Activated naive CD4-positive, alpha-beta T cell treated with anti-CD3 and anti-CD28 coated beads for 36 hours (primary cell): ENCODE measurements around the gene ALS2. TPM values are rescaled to one million over a fixed set of nuclear protein-coding genes. Genes with fewer than 3 reads are reported as not detected.
"Not testable (repeated sequence)": the region's sequence is repeated elsewhere in the genome, so short reads cannot be mapped to it uniquely, and the experiment has no call there.

ENCODE experiments used
- CTCF ChIA-PET: fragments of 350-600 bp; sonication (Branson Sonifier 250); formaldehyde crosslinking; loops from one replicate; lab custom pipeline; 2021; ENCODE audit warnings: antibody characterized with exemption; lab: Charles Lee
- DNase-seq: peaks from one replicate; pipeline ENCODE4 v3.0.0-alpha.2; 2020
- H3K27ac Mint-ChIP-seq: one replicate; pipeline ENCODE4 v1.8.0; 2021; ENCODE audit warnings: mild to moderate bottlenecking, mixed read lengths
- H3K27me3 Mint-ChIP-seq: one replicate; pipeline ENCODE4 v1.8.0; 2021; ENCODE audit warnings: low read depth, mixed read lengths
- H3K36me3 Mint-ChIP-seq: one replicate; pipeline ENCODE4 v1.8.0; 2021; ENCODE audit warnings: low read depth, mixed read lengths
- H3K4me1 Mint-ChIP-seq: one replicate; pipeline ENCODE4 v1.8.0; 2021; ENCODE audit warnings: low read depth, mixed read lengths
- H3K4me3 Mint-ChIP-seq: one replicate; pipeline ENCODE4 v1.8.0; 2021; ENCODE audit warnings: mild to moderate bottlenecking, moderate library complexity, mixed read lengths
- H3K9me3 Mint-ChIP-seq: one replicate; pipeline ENCODE4 v1.8.0; 2021; ENCODE audit warnings: mixed read lengths
- intact Hi-C: fragments of 100-400 bp; cut with micrococcal nuclease; formaldehyde crosslinking; loops from one replicate; pipeline ENCODE4 v1.15.1; 2023
- total RNA-seq, 2 experiments: library from RNA; stranded (reverse); gene quantifications; one replicate each; pipeline ENCODE4 v1.2.3, GENCODE V29; 2021

The ALS2 gene
- 10 to 100 TPM in 1 of 2 experiments, 1 to 10 TPM in 1; 9.4 to 11.2 TPM for total RNA-seq

- H3K36me3 Mint-ChIP-seq: no peaks in the 10 kb centered on the region
- H3K27me3 Mint-ChIP-seq: peaks cover 3% of the 10 kb centered on the region
- peak within 1 kb of the TSS; percentile 83 for H3K27ac Mint-ChIP-seq
- DNase-seq: peak; percentile 96
- H3K4me3 Mint-ChIP-seq: peak within 1 kb of the TSS; percentile 86
- no peaks in the 10 kb centered on the region for H3K9me3 Mint-ChIP-seq
- intact Hi-C loops: loop anchor here (1.0 to 5.0 kb wide), 12 partner anchors 50 to 1131 kb away; partner anchors contain the start of genes BMPR2, BZW1, CARF and CASP10
- H3K4me1 Mint-ChIP-seq: peaks cover 13% of the 10 kb centered on the region
- CTCF ChIA-PET: interaction anchor here (0.6 to 1.3 kb wide), 5 partner anchors 10 to 135 kb away, joined by 3 to 6 read pairs (median 4); no protein-coding TSS in a partner anchor
Observed at GRCh38 chr2:201780674-201781493, at the start of gene ALS2. Gene ALS2 (minus strand): TSS chr2:201780933. CDS start chr2:201768885, 12,048 bp downstream.

GRCh38 chr2:201828220-201828619 is 47.5 kb upstream of the ALS2 start:
- intact Hi-C loops: no loop called here
- CTCF ChIA-PET: no interaction called here
- H3K27me3 Mint-ChIP-seq: no peaks in the 10 kb centered on the region
- no peaks in the 10 kb centered on the region for H3K4me1 Mint-ChIP-seq
- no peak overlapping the region for H3K4me3 Mint-ChIP-seq
- DNase-seq: no peak
- no peaks in the 10 kb centered on the region for H3K9me3 Mint-ChIP-seq
- H3K27ac Mint-ChIP-seq: no peak overlapping the region
- no peaks in the 10 kb centered on the region for H3K36me3 Mint-ChIP-seq

- Mint-ChIP-seq H3K36me3 (no peaks in the 10 kb centered on the region), H3K4me1 (no peaks in the 10 kb centered on the region), H3K27ac (no peak overlapping the region), H3K27me3 (no peaks in the 10 kb centered on the region), H3K9me3 (no peaks in the 10 kb centered on the region), H3K4me3 (no peak overlapping the region)
- no peak for DNase-seq
- CTCF ChIA-PET: no interaction called here
- intact Hi-C loops: no loop called here
Observed at GRCh38 chr2:201827621-201828020, 46.9 kb upstream of the ALS2 start.

- Mint-ChIP-seq H3K9me3 (no peaks in the 10 kb centered on the region), H3K36me3 (no peaks in the 10 kb centered on the region), H3K4me3 (no peak overlapping the region), H3K27me3 (no peaks in the 10 kb centered on the region), H3K4me1 (no peaks in the 10 kb centered on the region), H3K27ac (no peak overlapping the region)
- CTCF ChIA-PET: no interaction called here
- intact Hi-C loops: no loop called here
- no peak for DNase-seq
Observed at GRCh38 chr2:201824212-201824611, 43.5 kb upstream of the ALS2 start.

- H3K9me3 Mint-ChIP-seq: no peaks in the 10 kb centered on the region
- DNase-seq: no peak
- no peaks in the 10 kb centered on the region for H3K4me1 Mint-ChIP-seq
- CTCF ChIA-PET: interaction anchor here (0.6 kb wide), 1 partner anchor 12 kb away, joined by 3 read pairs; no protein-coding TSS in a partner anchor
- H3K27me3 Mint-ChIP-seq: no peaks in the 10 kb centered on the region
- intact Hi-C loops: no loop called here
- H3K4me3 Mint-ChIP-seq: no peak overlapping the region
- H3K27ac Mint-ChIP-seq: no peak overlapping the region
- no peaks in the 10 kb centered on the region for H3K36me3 Mint-ChIP-seq
Observed at GRCh38 chr2:201821080-201821479, 40.3 kb upstream of the ALS2 start.

GRCh38 chr2:201820383-201821007 is 39.8 kb upstream of the ALS2 start:
- CTCF ChIA-PET: no interaction called here

GRCh38 chr2:201816657-201817575 is 36.2 kb upstream of the ALS2 start:
- H3K4me3 Mint-ChIP-seq: no peak overlapping the region
- intact Hi-C loops: no loop called here
- no peak overlapping the region for H3K27ac Mint-ChIP-seq
- no peaks in the 10 kb centered on the region for H3K9me3 Mint-ChIP-seq
- CTCF ChIA-PET: interaction anchor here (0.6 kb wide), 1 partner anchor 356 kb away, joined by 3 read pairs; no protein-coding TSS in a partner anchor
- H3K27me3 Mint-ChIP-seq: peaks cover 3% of the 10 kb centered on the region
- H3K36me3 Mint-ChIP-seq: no peaks in the 10 kb centered on the region
- no peaks in the 10 kb centered on the region for H3K4me1 Mint-ChIP-seq
- no peak for DNase-seq

More at GRCh38 chr2:201820383-201821007, 39.8 kb upstream of the ALS2 start:
- no peak overlapping the region for H3K27ac Mint-ChIP-seq
- H3K27me3 Mint-ChIP-seq: no peaks in the 10 kb centered on the region
- H3K4me3 Mint-ChIP-seq: no peak overlapping the region
- intact Hi-C loops: no loop called here
- no peaks in the 10 kb centered on the region for H3K36me3 Mint-ChIP-seq
- no peaks in the 10 kb centered on the region for H3K4me1 Mint-ChIP-seq
- no peaks in the 10 kb centered on the region for H3K9me3 Mint-ChIP-seq
- DNase-seq: no peak

- H3K4me1 Mint-ChIP-seq: no peaks in the 10 kb centered on the region
- peaks cover 3% of the 10 kb centered on the region for H3K27me3 Mint-ChIP-seq
- no peak overlapping the region for H3K4me3 Mint-ChIP-seq
- CTCF ChIA-PET: interaction anchor here (0.6 kb wide), 1 partner anchor 167 kb away, joined by 4 read pairs; no protein-coding TSS in a partner anchor
- no peaks in the 10 kb centered on the region for H3K9me3 Mint-ChIP-seq
- no peak overlapping the region for H3K27ac Mint-ChIP-seq
- no peaks in the 10 kb centered on the region for H3K36me3 Mint-ChIP-seq
- DNase-seq: no peak
- intact Hi-C loops: no loop called here
Observed at GRCh38 chr2:201813996-201814760, 33.4 kb upstream of the ALS2 start.

- H3K9me3 Mint-ChIP-seq, H3K27me3 Mint-ChIP-seq, intact Hi-C loops, CTCF ChIA-PET, H3K4me3 Mint-ChIP-seq, H3K4me1 Mint-ChIP-seq, H3K36me3 Mint-ChIP-seq, H3K27ac Mint-ChIP-seq, DNase-seq: not testable (repeated sequence)
Observed at GRCh38 chr2:201810604-201811003, 29.9 kb upstream of the ALS2 start.

GRCh38 chr2:201809633-201810032 is 28.9 kb upstream of the ALS2 start:
- CTCF ChIA-PET: interaction anchor here (0.6 kb wide), 1 partner anchor 558 kb away, joined by 4 read pairs; no protein-coding TSS in a partner anchor
- intact Hi-C loops: no loop called here
- DNase-seq: no peak

GRCh38 chr2:201808027-201808426 is 27.3 kb upstream of the ALS2 start:
- intact Hi-C loops: no loop called here
- no peaks in the 10 kb centered on the region for H3K9me3 Mint-ChIP-seq
- CTCF ChIA-PET: no interaction called here

More at GRCh38 chr2:201809633-201810032, 28.9 kb upstream of the ALS2 start:
- Mint-ChIP-seq H3K27me3 (peaks cover 3% of the 10 kb centered on the region), H3K36me3 (no peaks in the 10 kb centered on the region), H3K4me1 (no peaks in the 10 kb centered on the region), H3K9me3 (no peaks in the 10 kb centered on the region), H3K4me3 (no peak overlapping the region), H3K27ac (no peak overlapping the region)

More at GRCh38 chr2:201808027-201808426, 27.3 kb upstream of the ALS2 start:
- no peak overlapping the region for H3K4me3 Mint-ChIP-seq
- H3K36me3 Mint-ChIP-seq: no peaks in the 10 kb centered on the region
- DNase-seq: no peak
- no peaks in the 10 kb centered on the region for H3K4me1 Mint-ChIP-seq
- peaks cover 5% of the 10 kb centered on the region for H3K27me3 Mint-ChIP-seq
- no peak overlapping the region for H3K27ac Mint-ChIP-seq
